T follicular helper cell (primary cell): ENCODE data around the gene ZBTB47.

ENCODE experiments used
- DNase-seq: peaks from one replicate; pipeline ENCODE4 v3.0.0-alpha.2; 2020; ENCODE audit warnings: low read depth

Gene ZBTB47

DNA sequence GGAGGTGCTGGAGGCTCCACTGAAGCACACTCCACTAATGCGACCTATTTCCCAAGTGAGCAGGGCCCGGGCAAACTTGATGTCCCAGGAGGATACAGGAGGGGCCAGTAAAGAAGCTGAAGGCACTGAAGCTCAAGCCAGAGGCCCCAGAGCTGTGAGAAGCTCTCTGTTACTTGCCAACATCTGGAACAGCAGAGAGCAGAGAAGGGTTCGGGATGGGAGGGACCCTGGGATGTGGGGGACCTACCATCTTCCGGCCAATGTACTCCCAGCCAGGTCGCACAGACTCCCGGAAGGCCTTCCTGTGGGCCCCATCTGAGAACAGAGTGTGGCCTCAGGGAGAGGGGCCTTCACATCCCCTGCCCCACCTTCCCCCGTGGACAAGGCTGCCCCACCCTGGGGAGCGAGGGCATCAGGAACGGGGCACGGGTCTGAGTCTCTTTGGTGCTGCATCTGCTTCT, 46.0 kb downstream of the ZBTB47 start:
- DNase-seq: no peak

DNA sequence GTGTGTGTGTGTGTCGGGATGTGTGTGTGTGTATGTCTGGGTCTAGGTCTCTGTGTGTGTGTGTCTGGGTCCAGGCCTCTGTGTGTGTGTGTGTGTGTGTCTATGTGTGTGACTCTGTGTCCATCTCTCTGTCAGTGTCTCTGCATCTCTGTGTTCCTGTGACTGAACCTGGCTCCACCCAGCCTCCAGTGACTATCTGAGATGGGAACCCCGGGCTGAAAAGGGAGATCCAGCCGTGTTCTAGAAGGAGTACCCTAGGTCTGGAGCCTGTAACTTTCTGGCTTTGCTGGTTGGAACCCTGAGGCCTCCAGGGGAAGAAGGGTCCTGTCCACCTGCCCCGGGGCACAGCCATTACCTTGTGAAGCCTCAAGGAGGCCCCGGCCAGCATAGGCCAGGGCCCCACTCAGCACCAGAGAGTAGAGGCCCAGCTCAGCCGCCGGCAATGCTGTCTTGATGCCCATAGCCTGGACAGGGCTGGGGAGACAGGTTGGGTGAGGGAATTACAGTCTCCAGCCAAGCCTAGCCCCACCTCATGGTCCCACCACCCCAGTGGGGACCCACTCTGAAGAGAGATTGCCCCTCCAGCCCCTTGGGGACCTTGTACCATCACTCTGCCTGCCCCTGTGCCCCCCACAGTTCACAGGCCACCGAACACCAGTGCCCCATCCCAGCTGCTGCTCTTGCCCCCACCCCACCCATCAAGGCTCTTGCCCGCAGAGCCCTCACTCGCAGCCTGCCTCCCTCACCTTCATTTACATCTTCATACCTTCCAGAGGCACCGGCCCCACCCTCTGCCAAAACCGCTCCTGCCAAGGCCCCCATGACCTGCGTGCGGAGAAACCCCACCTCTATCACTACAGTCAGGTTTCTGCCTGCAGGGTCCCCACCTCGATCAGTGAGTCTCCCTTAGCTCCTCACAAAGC, 47.1 kb downstream of the ZBTB47 start:
- DNase-seq: no peak

DNA sequence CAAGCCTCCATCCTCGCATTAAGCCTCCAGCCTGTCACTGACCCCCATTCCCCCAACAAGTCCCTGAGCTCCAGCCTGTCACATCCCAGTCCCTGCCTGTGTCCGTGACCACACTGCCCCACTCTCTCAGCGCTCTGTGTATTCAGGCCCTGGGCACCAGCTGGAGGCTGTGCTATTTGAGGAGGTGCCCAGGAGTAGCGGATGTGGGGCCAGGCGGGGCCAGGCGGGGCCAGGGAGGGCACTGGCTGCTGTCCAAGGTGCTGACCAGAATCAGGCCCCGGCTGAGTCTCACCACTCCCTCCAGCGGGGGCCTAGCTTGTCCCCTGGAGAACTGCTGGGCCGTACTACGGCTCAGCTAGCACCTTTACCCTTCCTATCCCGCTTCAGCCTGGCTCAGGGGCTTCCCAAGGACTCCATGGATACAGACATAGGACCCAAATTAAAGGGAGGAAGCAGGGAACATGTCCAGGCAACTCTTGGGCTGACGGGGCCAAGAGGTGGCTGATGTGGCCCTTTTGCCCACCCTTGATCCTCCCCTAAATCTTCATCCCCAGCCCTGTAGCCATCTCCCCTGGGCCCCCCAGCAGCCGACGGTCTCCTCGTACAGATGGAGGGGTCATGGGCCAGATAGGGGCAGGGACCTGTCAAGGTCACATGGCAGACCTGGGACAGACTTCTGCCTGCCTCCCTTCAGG, 48.0 kb downstream of the ZBTB47 start:
- peak; percentile 37 for DNase-seq

DNA sequence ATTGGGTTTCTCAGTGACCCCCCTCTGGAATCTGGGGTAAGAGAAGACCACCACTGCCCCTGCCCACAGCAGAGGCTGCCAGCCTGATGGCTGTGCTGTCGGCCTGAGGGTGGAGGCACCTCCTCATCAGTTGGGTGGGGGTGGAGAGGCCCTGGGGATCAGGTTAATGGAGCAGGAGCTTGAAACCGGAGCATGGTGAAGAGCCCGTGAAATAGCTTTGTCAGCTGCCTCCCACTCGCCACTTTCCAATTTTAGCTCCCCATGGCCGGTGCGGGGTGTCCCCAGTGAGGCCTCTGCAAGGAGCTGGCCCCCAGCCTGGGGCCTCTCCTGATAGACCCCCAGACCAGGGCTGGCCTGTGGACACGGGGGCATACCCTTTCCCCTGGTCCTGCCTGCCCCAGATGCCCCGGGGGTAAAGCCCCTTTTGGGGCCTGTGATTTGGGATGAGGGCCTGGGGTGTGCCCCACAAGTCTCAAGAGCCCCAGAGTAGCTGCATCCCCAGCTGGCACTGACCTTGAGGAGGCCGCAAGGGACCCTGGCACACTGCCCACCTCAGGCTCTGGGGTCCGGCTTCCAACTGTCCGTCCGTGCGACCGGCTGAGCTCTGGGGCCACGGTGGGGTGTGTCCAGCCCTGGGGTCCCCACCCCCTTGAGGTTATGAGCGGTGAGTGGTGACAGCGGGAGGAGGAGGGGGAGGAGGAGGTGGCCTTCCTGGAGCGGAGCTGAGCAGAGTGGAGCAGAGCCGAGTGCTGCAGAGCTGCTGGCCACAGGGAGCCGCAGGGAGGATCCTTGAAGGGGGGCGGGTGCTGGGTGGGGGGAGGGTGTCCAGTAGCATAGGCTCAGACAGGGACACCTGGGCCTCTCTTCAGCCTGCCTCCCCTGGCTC, 48.8 kb downstream of the ZBTB47 start, which contains the start of gene HHATL:
TSS of gene HHATL (minus strand) at position 733 of the 886 bp plus-strand sequence. CDS start 1,972 bp downstream, outside the sequence.
- no peak for DNase-seq

DNA sequence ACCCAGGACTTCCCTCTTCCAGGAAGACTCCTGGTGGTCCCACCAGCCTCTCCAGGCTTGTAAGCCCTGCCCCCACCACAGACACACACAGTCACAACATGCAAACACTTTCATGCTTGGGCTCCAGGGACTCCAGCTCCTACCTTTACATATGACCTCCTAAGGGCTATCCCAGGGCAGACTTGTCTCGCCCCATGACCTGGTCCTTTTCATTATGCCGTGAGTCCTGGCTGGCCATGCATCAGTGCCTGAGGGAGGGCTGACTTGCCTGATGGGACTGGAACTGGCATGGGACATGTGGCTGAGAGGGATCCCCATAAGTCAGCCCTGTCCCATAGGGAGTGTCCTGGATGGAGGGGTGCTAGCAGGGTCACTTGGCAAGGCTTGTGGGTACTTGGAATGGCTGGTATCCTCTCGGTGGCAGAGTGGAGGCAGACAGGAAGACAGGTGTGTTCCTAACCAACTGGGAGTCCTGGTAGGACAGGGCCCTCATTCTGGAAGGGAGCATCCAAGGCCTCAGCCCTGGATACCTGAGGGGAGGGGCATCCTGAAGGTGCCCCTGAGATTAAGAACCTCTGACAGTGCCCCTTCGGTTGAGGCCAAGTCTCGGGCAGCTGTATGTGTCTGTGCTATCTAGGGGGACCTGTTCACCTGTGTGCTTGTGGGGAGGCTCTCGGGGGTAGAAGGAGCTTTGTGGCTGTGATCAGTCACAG, 49.6 kb downstream of the ZBTB47 start:
- no peak for DNase-seq

DNA sequence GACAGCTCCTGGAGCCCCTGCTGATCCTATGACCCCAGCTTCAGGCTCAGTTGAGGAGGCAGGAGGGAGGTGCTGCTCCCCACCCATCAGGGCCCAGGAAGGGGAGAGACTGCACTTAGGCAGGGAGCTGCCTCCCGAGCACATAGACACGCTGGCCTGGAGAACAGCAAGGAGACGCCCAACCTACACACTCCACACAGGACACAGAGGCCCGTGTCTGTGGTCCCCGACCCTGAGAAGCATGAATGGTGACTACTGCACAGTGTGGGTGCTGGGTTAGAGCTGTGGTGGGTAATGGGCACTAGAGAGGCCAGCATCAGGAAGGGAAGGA, 50.2 kb downstream of the ZBTB47 start:
- no peak for DNase-seq

DNA sequence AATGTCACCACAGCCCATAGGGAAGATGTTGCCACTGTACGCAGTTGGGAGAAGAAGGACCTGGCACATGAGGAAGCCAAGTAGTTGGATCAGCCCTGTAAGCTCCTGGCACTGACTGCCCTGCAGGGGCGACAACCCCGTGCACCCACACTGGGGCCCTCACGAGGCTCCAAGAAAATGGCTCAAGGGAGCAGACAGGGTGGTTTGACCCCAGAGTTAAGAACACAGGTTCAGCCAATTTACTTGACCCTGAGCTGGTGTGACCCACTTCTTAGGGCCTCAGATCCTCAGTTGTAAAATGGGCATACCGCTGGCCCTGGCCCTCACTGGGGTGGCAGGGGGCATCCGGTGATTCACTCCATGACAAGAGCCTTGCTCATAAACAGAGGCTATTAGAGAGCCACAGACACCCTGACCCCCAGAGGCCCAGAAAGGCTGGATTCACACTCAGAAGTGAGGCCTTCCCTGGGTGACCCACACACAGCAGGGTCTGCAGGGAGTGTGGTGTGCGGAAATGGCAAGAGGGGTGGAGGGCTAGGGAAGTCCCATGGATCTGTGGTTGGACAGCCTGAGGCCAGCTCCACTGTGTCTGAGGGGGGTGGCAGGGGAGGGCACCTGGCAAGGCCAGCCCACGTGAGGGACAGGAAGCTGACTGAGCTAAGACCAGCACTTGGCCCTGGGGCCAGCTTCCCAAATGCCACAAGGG, 50.8 kb downstream of the ZBTB47 start:
- DNase-seq: no peak

DNA sequence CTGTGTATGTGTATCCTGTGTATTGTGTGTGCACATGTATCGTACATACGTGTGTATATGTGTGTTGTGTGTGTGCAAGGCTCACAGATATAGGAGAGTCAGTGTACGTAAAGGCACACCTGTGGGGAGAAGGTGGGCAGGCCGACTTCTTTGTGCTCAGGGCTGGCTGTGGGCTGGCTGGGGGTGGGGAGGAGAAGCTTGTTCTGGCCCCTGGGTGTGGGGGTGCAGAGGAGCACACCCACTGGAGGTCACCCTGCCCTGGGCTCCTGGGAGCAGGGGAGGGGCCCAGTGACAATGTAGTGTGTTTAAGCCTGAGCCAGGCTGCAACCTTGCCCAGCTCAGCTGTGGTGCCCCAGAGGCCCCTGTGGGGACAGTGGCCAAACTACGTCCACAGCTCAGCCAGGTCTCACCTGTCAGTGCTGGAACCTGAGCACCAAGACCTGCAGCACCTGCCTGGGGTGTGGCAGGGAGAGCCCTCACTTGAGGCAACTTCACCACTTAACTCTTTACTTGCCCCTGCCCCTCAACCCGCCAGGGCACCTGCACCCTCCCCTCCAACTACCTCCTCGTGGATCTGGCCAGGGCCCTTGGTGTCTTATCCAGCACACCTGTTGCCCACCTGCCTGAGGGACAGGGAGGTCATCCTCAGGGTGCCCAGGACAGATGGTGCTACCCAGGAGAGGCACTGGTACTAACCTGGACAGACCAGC, 51.7 kb downstream of the ZBTB47 start:
- DNase-seq: no peak

DNA sequence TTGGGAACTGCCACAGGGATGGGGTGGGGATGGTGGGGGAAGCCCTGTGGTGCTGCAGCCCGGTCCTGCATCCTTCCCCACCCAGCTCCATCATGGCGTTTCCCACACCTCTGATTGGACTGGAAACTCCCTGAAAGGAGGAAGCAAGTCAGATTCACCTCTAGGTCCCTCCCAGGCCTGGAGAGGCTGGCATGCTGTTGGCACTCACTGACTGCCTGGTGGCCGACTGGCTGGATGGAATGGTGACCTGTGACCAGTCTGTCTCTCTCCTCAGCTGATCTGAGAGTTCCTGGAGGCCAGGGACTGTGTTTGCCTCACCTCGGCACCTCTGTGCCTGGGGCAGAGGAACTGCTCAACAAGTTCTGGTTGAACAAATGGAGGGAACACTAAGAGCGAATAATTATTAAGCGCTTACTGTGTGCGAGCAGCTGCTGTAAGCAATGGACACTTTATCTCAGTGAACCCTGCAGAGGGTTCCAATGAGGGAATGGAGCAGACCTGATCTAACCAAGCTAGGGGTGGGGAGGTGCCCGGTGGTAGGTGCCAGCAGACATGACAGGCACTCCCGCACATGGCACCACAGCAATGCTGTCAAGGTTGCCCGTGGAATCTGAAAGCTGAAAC, 52.6 kb downstream of the ZBTB47 start:
- no peak for DNase-seq

DNA sequence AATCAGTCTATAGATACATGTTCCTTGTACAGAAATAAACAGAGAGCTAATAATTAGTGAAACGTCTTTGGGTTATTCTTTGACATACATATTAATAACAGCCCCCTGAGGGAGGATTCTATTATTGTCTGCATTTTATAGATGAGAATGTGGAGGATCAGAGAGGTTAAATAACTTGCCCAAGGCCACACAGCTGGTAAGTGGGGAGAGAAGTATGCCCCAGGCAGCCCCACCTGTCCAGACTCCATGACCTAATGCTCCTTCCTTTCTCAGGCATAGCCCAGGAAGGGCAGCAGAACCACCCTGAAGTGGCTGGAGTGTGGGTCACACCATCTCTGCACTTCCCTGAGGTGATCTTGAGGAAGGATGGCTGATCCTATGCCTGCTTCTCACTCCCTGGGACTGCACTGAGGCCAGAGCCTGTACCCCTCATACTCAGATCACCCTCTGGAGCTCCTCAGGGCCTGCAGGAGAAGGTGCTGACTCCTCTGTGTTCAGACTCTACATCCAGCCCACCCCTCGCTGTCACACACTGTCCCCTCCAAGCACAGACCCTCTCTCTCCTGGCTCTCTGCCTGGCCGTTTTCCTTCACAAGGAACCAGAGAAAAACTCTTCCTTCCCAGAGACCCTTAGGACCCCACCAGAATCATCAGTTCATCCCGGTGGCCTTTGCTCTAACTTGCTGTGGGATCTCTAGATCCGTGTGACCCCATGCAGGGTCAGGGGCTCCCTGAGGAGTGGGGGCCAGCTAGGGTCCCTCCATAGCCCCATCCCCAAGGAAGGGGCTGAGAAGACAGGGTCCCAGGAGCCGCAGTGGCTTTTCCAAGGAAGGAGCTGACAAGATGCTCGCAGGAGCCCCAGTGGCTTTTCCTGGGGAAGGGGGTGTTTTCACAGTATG, 53.5 kb downstream of the ZBTB47 start:
- no peak for DNase-seq

DNA sequence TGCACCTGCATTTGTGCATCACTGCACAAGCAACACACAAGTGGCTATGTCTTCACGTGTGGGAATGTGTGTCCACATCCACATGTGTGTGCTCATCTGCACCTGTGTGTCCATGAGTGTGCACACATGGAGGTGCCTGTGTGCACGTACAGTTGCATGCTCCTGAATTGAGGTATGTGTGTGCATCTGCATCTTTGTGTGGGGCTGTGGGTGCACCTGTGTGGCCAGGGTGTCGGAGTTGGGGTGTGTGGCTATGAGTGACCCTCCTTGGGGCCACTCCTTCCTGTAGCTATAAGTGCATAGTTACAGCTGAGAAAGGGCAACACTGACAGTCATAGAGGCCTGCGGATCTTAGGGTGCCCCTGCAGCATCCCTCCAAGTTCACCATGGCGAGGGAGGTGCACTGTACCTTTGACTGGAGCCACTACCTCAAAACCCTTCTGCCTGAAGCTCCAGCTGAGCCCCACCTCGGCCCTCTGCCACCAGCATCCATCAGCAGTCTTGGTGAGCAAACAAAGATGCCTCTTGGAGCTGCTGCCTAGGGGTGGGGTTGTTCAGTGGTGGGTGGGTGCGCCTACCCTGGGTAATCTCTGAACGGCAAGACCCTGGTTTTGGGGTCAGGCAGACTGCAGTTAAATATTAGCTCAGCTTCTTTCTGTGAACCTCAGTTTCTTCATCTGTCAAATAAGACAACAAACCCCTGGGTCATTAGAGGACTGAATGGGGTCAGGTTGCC, 54.3 kb downstream of the ZBTB47 start:
- no peak for DNase-seq

DNA sequence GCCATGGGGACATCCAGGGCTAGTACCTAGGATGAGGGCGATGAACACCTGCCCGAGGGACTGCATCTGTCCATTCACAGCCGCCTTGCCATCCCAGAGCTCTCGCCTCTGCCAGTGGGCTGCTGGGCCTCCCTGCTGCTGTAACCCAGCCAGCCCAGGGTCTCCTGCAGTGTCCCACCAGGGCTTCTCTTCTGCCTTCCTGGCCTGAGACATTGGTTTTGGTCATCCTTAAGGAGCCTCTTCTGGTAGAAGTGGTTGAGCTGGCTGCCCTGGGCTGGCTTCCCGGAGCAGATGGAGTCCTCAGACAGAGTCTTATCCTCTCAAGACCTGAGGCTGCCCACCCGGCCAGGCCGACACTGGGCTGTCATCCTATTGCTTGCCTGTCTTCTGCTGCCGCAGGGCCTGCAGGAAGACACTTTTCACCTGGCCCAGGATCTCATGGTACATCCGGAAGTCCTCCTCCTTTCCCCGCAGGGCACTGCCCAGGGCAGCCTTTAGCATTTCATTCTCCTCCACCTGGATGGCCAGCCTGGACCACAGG, 55.2 kb downstream of the ZBTB47 start:
- no peak for DNase-seq

DNA sequence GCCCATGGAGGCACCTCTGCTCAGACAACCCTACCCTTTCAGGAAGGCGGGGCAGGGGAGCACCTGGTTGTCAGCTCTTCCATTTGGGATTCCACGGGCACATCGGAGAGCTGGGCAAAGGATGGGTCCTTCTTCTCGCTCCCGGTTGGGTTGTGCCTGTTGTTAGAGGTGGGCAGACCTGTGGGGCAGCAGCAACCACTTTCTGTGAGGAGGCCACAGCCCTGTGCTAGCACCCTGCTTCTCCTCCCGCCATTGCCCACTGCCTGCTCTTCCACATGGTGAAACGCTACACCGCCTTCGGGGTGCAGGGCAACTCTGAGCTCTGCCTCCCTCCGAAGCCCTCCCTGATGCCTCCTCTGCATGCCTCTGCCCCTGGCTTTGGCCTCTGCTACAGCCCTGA, 56.1 kb downstream of the ZBTB47 start:
- no peak for DNase-seq

DNA sequence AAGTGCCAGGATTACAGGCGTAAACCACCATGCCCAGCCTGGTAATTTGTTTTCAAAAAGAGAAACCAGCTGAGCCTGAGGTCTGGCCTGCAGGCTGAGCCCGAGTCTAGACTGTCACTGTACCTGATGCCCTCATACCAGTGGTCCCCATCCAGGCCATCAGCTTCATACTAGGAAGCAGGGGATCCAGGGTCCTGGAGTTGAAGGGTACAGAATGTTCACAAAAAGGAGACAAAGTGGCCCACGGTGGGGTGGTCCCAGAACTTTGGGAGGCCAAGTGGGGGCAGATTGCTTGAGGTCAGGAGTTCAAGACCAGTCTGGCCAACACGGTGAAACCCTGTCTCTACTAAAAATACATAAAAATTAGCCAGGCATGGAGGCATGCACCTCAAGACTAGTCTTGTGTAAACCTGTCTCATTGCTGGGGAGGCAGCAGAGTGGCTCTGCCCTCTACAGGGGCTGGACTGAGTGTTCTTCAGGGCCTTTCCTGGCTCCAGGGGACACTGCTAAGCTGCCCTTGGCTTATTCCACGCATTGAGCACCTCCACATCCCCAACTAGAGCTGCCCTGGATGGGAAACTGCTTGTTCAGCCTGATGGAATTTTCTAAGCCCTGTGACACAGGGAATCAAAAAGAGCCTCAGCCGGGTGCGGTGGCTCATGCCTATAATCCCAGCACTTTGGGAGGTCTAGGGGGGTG, 57.0 kb downstream of the ZBTB47 start:
- no peak for DNase-seq

DNA sequence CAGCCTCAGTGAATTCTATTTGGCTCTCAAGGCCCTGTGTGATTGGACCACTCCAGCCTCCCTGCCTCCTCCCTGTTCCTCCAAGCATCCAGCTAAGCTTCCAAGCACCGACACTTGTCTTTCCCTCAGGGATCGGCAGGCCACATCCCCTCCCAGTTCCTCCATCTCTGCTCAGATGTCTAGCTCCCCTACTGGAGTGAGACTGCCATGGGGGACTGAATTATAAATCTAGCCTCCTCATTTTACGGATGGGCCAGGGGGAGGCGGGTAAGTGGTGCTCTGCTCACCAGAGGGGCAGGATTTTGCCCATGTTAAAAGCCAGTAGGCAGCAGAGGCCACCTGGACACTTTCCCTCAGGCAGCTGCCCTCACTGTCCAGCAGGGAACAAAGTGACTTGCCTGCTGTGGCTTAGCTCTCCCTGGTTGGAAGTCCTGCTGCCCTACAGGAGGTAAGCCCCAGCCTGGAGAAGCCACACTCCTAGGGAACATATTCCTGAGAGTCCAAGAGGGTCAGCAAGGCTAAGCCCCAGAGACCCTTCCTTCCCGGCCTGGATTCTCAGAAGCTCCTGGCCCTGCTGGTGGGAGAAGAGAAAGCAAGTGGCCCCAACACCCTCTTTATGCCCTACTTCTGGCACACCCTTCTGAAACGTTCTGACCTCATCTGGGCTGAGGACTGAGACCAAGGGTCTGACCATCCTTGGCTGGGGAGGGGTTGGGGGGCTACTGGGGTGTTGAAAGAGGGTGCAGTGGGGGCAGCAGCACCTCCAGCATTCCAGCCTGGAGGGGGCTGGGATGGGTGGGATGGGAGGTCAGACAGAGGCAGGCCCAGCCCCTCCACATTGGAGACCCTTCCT, 58.2 kb downstream of the ZBTB47 start:
- no peak for DNase-seq

DNA sequence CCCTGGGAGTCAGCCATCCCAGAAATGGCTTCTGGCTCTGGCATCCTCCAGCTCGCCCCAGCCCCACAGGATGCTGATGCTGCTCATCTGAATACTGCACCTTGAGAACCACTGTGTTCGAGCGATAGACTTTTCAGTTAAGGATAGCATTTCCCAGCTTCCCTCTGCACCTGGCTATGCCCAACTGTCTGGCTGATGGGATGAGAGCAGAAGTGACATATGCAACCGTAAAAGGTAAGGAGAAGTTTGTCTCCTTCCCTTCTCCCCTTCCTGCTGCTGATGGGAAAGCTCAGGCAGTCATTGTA, 58.8 kb downstream of the ZBTB47 start:
- no peak for DNase-seq
